IMR-90 (cell line): Measurements from ENCODE around the gene BHLHE23. TPM values are rescaled to one million over a fixed set of nuclear protein-coding genes. Genes with fewer than 3 reads are reported as not detected.

ENCODE experiments used
- ATAC-seq: fragments of 200-7000 bp; cut with Tn5 transposase; 2 replicates; pipeline ENCODE4 v1.9.1; 2020; ENCODE audit warnings: low read depth, mild to moderate bottlenecking, moderate library complexity
- BruUV-seq: library from RNA; stranded (reverse); fragments of 400-500 nt; replicated peaks from 2 replicates; lab custom pipeline; 2021; lab: Mats Ljungman, UMichigan
- CTCF ChIA-PET: fragments of 300-600 bp; formaldehyde crosslinking; extraction: SDS; loops from one replicate; lab custom pipeline; 2021; ENCODE audit warnings: antibody characterized with exemption; lab: Yijun Ruan, JAX
- POLR2A ChIA-PET: fragments of 300-600 bp; sonication (Branson Sonifier 250); formaldehyde crosslinking; loops from one replicate; lab custom pipeline; 2022; ENCODE audit warnings: antibody characterized with exemption; ENCODE audit not compliant: unreplicated experiment; lab: Charles Lee
- DNase-seq: peaks from one replicate; pipeline ENCODE4 v3.0.0; 2013
- H2AFZ ChIP-seq: replicated peaks from 2 replicates; pipeline ENCODE3; 2013; ENCODE audit warnings: low read length, mild to moderate bottlenecking; ENCODE audit not compliant: poor library complexity
- H2AK5ac ChIP-seq: 2 replicates; pipeline ENCODE4 v1.6.1; 2013; ENCODE audit warnings: low read depth, low read length, inconsistent platforms
- H2AK9ac ChIP-seq: replicated peaks from 2 replicates; pipeline ENCODE3; 2013; ENCODE audit warnings: mild to moderate bottlenecking, low read depth, low read length, moderate library complexity; ENCODE audit not compliant: poor library complexity
- H2BK120ac ChIP-seq: 2 replicates; pipeline ENCODE4 v1.6.1; 2013; ENCODE audit warnings: low read depth, low read length, inconsistent platforms
- H2BK15ac ChIP-seq: 3 replicates; pipeline ENCODE4 v1.6.1; 2013; ENCODE audit warnings: low read depth, low read length, inconsistent platforms
- H2BK20ac ChIP-seq: 2 replicates; pipeline ENCODE4 v1.6.1; 2013; ENCODE audit warnings: low read depth, mild to moderate bottlenecking, inconsistent platforms, low read length, moderate library complexity
- H2BK5ac ChIP-seq: 2 replicates; pipeline ENCODE4 v1.6.1; 2013; ENCODE audit warnings: mild to moderate bottlenecking, low read depth, low read length, inconsistent platforms; ENCODE audit not compliant: poor library complexity, severe bottlenecking
- H3K14ac ChIP-seq: replicated peaks from 2 replicates; pipeline ENCODE4 v1.6.1; 2013; ENCODE audit warnings: low read depth, low read length, inconsistent platforms
- H3K18ac ChIP-seq: 2 replicates; pipeline ENCODE4 v1.6.1; 2013; ENCODE audit warnings: low read depth, low read length, control low read depth
- H3K23ac ChIP-seq: 2 replicates; pipeline ENCODE4 v1.6.1; 2013; ENCODE audit warnings: low read depth, low read length, inconsistent platforms
- H3K27ac ChIP-seq: 2 replicates; pipeline ENCODE4 v1.5.1; 2013; ENCODE audit warnings: mild to moderate bottlenecking, control low read depth, low read length; ENCODE audit not compliant: insufficient read depth
- H3K27me3 ChIP-seq: 2 replicates; pipeline ENCODE4 v1.6.1; 2013; ENCODE audit warnings: low read length; ENCODE audit not compliant: control insufficient read depth, insufficient read depth
- H3K36me3 ChIP-seq: 2 replicates; pipeline ENCODE4 v1.6.1; 2013; ENCODE audit warnings: low read length, mixed read lengths; ENCODE audit not compliant: control insufficient read depth, insufficient read depth
- H3K4ac ChIP-seq: 2 replicates; pipeline ENCODE4 v1.6.1; 2013; ENCODE audit warnings: low read depth, low read length, inconsistent platforms
- H3K4me1 ChIP-seq: 2 replicates; pipeline ENCODE4 v1.6.1; 2013; ENCODE audit warnings: low read length, mixed read lengths; ENCODE audit not compliant: control insufficient read depth, insufficient read depth
- H3K4me2 ChIP-seq: 2 replicates; pipeline ENCODE4 v1.6.1; 2013; ENCODE audit warnings: low read depth, mild to moderate bottlenecking, control low read depth, low read length, moderate library complexity
- H3K4me3 ChIP-seq: 2 replicates; pipeline ENCODE4 v1.5.1; 2013; ENCODE audit warnings: low read depth, mild to moderate bottlenecking, control low read depth, low read length, moderate library complexity; ENCODE audit not compliant: insufficient read depth
- H3K56ac ChIP-seq: 2 replicates; pipeline ENCODE4 v1.6.1; 2013; ENCODE audit warnings: low read length, inconsistent platforms; ENCODE audit not compliant: insufficient read depth; ENCODE audit errors: extremely low read depth
- H3K79me1 ChIP-seq, 2 experiments: 2 replicates each; pipeline ENCODE4 v1.6.1; 2013; ENCODE audit warnings: low read length in 2 of 2, inconsistent platforms in 1 of 2, low read depth in 1 of 2
- H3K9ac ChIP-seq: 2 replicates; pipeline ENCODE4 v1.6.1; 2013; ENCODE audit warnings: low read depth, low read length, control low read depth
- H3K9me1 ChIP-seq: 2 replicates; pipeline ENCODE4 v1.6.1; 2013; ENCODE audit warnings: low read length, inconsistent platforms; ENCODE audit not compliant: insufficient read depth
- H3K9me3 ChIP-seq: 2 replicates; pipeline ENCODE4 v1.6.1; 2013; ENCODE audit warnings: low read length; ENCODE audit not compliant: control insufficient read depth, insufficient read depth
- H4K20me1 ChIP-seq: 2 replicates; pipeline ENCODE4 v1.6.1; 2013; ENCODE audit warnings: low read length, inconsistent platforms; ENCODE audit not compliant: insufficient read depth
- H4K5ac ChIP-seq: 2 replicates; pipeline ENCODE4 v1.6.1; 2013; ENCODE audit warnings: mild to moderate bottlenecking, low read depth, low read length, control low read depth
- H4K8ac ChIP-seq, 2 experiments: 2 replicates each; pipeline ENCODE4 v1.6.1; 2013; ENCODE audit warnings: low read depth in 2 of 2, low read length in 2 of 2, control low read depth in 1 of 2, inconsistent platforms in 1 of 2
- H4K91ac ChIP-seq: 2 replicates; pipeline ENCODE4 v1.6.1; 2013; ENCODE audit warnings: low read depth, low read length, inconsistent platforms; ENCODE audit not compliant: insufficient read depth
- BHLHE40 ChIP-seq: fragments of 150-350 bp; IDR thresholded peaks from 2 replicates; pipeline ENCODE4 v1.6.1; 2016; ENCODE audit warnings: mild to moderate bottlenecking, low read depth, low read length
- CEBPB ChIP-seq: IDR thresholded peaks from 2 replicates; pipeline ENCODE4 v1.6.1; 2012; ENCODE audit warnings: low read depth, low read length, improper control_type of control experiment
- FOS ChIP-seq: fragments of 150-350 bp; IDR thresholded peaks from 2 replicates; pipeline ENCODE4 v1.6.1; 2016; ENCODE audit warnings: low read depth, low read length
- MAFK ChIP-seq: IDR thresholded peaks from 2 replicates; pipeline ENCODE4 v1.6.1; 2012; ENCODE audit warnings: low read depth, low read length, improper control_type of control experiment
- NFE2L2 ChIP-seq: fragments of 150-350 bp; IDR thresholded peaks from 2 replicates; pipeline ENCODE4 v1.6.1; 2016; ENCODE audit warnings: low read depth, mild to moderate bottlenecking, low read length
- RFX5 ChIP-seq: IDR thresholded peaks from 2 replicates; pipeline ENCODE4 v1.8.0; 2012; ENCODE audit warnings: low read depth, mild to moderate bottlenecking, low read length, moderate library complexity
- WGBS, 2 experiments: methylation state at CpG; one replicate each; pipeline versions ENCODE4 v1.1.5 to v1.1.7; 2013; ENCODE audit warnings: missing lambda C conversion rate in 2 of 2; ENCODE audit not compliant: insufficient read length in 1 of 2; ENCODE audit errors: extremely low coverage in 2 of 2; 5-methylcytosine and 5-hydroxymethylcytosine counted together
- dilution Hi-C: fragments of 300-500 bp; cut with HindIII; formaldehyde crosslinking; loops from one replicate; pipeline ENCODE4 v1.14.3; 2018; ENCODE audit warnings: low sequenced_read_pairs; ENCODE audit not compliant: unreplicated experiment
- in situ Hi-C: fragments of 300-500 bp; cut with MboI; formaldehyde crosslinking; loops from 3 replicates; pipeline ENCODE4 v1.14.3; 2019; ENCODE audit warnings: low sequenced_read_pairs, inconsistent platforms, mixed read lengths
- intact Hi-C: fragments of 100-400 bp; cut with micrococcal nuclease; formaldehyde crosslinking; loops from 2 replicates; pipeline ENCODE4 v1.10.0; 2022
- polyA plus RNA-seq, 3 experiments: library from polyadenylated mRNA; depleted of rRNA; stranded (reverse); fragments of >200 nt; gene quantifications; 2 replicates each; pipeline ENCODE4 v1.2.3, GENCODE V29; 2012; ENCODE audit warnings: low replicate concordance in 1 of 3
- total RNA-seq: library from RNA; depleted of rRNA; stranded (reverse); fragments of >200 nt; gene quantifications from 2 replicates; pipeline ENCODE4 v1.2.3, GENCODE V29; 2012
- TF ChIP-seq, protein P1 (sequence below): conservative IDR thresholded peaks from 2 replicates; pipeline ENCODE4 v1.5.1; 2012; ENCODE audit warnings: mild to moderate bottlenecking, low read depth, low read length, improper control_type of control experiment

BHLHE23 gene
- total and polyA plus RNA-seq, 2 of the 4 experiments (the other 2 are of a cell fraction) = not detected

DNA sequence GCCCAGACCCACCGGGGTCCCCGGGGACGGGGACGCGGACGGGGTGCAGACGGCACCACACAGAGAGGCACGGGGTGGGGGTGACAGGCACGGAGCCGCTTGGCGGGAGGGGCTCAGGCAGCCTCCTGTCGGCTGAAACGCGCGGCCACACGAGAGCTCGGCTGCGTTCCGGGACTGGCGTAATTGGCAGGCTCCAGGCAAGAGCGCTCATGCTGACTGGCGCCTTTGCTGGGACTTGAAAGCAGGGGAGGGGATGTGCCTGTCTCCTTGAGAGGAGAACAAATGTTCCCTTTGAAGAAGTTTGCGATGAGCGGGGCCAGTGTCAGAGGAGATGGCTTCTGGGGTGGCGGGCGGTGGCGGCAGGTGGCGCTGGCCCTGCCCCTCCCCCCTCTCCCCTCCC, 25.8 kb downstream of the BHLHE23 start:
- dilution Hi-C loops = no loop called here
- no peak for DNase-seq

More for the DNA sequence above, 25.8 kb downstream of the BHLHE23 start:
- Histone ChIP-seq H3K27me3 (peaks cover 75% of the 10 kb centered on the region), H2BK20ac (no peak overlapping the region), H4K20me1 (no peaks in the 10 kb centered on the region), H3K9ac (no peak overlapping the region), H3K56ac (no peak overlapping the region), H3K4me1 (no peaks in the 10 kb centered on the region), H3K4ac (no peak overlapping the region), H4K5ac (no peak overlapping the region), H2BK5ac (no peak overlapping the region), H3K27ac (no peak overlapping the region), H3K4me3 (no peak overlapping the region), H2BK15ac (no peak overlapping the region), H2AK9ac (no peak overlapping the region), H3K14ac (no peak overlapping the region), H4K8ac (no peak overlapping the region), H3K4me2 (no peak overlapping the region), H3K9me3 (no peaks in the 10 kb centered on the region), H3K36me3 (no peaks in the 10 kb centered on the region), H4K91ac (no peak overlapping the region), H2AFZ (no peak overlapping the region), H3K9me1 (no peaks in the 10 kb centered on the region), H2BK120ac (no peak overlapping the region), H3K79me1 (no peaks in the 10 kb centered on the region), H3K23ac (no peak overlapping the region), H2AK5ac (no peak overlapping the region), H3K18ac (no peak overlapping the region)
- ATAC-seq = no peak
- BruUV-seq = no TSS peak
- intact Hi-C loops = no loop called here
- ChIA-PET POLR2A (no interaction called here), CTCF (interaction anchor here (1.1 kb wide), 1 partner anchor 8 kb away, joined by 3 read pairs; no protein-coding TSS in a partner anchor)
- in situ Hi-C loops = no loop called here
- TF ChIP-seq RFX5 (no peak), FOS (no peak), MAFK (no peak), NFE2L2 (no peak), BHLHE40 (no peak), CEBPB (no peak)
- TF ChIP-seq, protein P1, sequence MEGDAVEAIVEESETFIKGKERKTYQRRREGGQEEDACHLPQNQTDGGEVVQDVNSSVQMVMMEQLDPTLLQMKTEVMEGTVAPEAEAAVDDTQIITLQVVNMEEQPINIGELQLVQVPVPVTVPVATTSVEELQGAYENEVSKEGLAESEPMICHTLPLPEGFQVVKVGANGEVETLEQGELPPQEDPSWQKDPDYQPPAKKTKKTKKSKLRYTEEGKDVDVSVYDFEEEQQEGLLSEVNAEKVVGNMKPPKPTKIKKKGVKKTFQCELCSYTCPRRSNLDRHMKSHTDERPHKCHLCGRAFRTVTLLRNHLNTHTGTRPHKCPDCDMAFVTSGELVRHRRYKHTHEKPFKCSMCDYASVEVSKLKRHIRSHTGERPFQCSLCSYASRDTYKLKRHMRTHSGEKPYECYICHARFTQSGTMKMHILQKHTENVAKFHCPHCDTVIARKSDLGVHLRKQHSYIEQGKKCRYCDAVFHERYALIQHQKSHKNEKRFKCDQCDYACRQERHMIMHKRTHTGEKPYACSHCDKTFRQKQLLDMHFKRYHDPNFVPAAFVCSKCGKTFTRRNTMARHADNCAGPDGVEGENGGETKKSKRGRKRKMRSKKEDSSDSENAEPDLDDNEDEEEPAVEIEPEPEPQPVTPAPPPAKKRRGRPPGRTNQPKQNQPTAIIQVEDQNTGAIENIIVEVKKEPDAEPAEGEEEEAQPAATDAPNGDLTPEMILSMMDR = no peak
- 39% methylated on average over 19 of the region's 28 CpGs; no CpG with 5 or more reads in 1 of the 2 experiments for WGBS, 2 experiments
